Measurements from ENCODE around the gene UBE2D3.
"Not testable (repeated sequence)": the region's sequence is repeated elsewhere in the genome, so short reads cannot be mapped to it uniquely, and the experiment has no call there.

UBE2D3 gene

GRCh38 chr4:102826890-102827673 is at the start of gene UBE2D3:
Gene UBE2D3 (minus strand): TSS chr4:102827551. CDS start chr4:102826508, 1,043 bp downstream.
- DNase-seq: peak; percentile 96 to 97

- DNase-seq: peak in 1 of 2 donors; percentile 9
Measured at GRCh38 chr4:102871772-102872171, 44.4 kb upstream of the UBE2D3 start.

- DNase-seq: no peak
Measured at GRCh38 chr4:102869569-102870197, 42.3 kb upstream of the UBE2D3 start.

DNA sequence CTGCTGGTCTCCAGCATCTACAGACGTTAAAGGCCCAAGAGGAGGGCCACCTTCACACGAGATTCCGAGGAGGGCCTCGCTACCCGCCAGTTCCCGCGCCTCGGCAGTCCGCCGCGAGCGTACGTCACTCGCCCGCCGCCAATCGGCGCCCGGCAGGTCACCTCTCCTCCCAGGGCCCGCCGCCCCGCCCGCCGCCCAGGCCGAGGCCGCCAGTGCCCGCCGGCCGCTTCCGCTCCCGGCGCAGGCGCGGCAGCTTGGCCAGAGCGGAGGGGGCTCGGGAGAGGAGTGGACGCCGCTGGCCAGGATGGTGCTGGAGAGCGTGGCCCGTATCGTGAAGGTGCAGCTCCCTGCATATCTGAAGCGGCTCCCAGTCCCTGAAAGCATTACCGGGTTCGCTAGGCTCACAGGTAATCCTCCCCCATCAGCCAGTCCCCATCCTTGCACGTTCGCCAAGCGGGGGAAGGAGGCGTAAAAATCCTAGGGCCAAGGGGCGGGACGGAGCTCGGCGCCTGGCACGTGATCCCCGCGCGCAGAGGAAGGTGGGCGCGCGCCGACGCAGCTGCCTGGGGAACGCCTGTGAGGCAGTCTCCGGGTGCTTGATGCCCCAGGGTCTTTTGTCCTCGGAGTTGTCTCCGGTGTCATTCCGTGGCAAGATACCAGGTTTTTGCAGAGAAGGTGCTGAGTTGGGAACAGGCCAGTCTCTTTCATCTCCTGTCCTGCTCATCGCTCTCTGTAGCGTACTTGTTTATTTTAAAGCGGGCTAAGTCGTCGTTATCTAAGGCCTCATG is 41.6 kb upstream of the UBE2D3 start, which contains the start of gene CISD2:
TSS of gene CISD2 (plus strand) at position 212 of the 788 bp plus-strand sequence. CDS start at position 305, 93 bp downstream.
- peak; percentile 77 to 87 for DNase-seq

- DNase-seq: no peak
Measured at GRCh38 chr4:102868153-102868780, 40.9 kb upstream of the UBE2D3 start.

DNA sequence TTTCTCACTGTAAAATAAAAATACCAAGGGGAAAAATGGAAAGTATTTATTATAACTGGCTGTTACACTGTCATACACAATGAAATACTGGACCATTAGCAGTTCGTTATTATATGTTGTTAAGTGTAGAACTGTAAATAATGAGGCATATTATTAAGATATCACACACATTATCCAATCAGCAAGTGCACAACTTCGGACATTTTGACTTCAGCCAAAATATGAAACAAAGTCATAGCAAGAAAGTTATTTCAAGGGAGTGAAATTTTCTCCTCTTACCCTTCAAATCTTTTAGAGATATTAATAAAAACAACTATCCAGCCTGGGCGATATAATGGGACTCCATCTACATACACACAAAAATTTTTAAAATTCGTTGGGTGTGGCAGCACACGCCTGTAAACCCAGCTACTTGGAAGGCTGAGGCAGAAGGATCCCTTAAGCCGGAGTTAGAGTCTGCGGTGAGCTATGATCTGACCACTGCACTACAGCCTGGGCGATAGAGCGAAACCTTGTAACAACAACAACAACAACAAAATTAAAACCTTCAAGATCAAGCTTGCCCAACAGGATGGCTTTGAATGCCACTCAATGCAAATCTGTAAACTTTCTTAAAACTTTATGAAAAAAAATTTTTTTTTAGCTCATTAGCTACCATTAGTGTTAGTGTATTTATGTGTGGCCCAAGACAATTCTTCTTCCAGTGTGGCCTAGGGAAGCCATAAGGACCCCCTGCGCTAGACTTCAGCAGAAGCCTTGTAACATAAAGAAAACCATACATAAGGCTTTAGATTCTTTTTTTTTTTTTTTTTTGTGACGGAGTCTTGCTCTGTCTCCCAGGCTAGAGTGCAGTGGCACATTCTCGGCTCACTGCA is 40.2 kb upstream of the UBE2D3 start:
- no peak for DNase-seq

DNA sequence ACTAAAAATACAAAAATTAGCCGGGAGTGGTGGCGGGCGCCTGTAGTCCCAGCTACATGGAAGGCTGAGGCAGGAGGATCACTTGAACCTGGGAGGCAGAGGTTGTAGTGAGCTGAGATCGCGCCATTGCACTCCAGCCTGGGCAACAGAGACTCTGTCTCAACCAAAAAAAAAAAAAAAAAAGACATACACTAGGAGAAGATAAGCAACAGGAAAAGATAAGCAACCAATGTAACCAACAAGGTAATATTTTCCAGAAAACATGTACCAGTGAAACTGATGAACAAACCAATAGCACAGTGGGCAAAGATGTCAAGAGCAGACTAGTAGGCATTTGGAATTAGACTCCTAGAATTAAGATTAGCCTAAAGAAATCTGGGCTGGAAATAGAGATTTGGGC is 38.0 kb upstream of the UBE2D3 start:
- not testable (repeated sequence) for DNase-seq

DNA sequence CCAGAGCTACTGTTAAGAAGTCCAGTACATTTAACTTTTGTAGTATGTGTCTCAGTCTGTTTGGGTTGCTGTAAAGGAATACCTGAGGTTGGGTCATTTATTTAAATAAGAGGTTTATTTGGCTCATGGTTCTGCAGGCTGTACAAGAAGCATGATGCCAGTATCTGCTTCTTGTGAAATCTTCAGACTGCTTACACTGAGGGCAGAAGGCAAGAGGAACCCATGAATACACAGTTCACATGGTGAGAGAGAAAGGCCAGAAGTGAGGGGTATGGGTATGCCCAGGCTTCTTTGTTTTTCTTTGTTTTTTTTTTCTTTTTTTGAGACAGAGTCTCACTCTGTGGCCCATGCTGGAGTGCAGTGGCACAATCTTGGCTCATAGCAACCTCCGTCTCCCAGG is 35.4 kb upstream of the UBE2D3 start:
- no peak for DNase-seq

GRCh38 chr4:102862016-102862415 is 34.7 kb upstream of the UBE2D3 start:
- DNase-seq: peak in 1 of 2 donors; percentile 24

DNA sequence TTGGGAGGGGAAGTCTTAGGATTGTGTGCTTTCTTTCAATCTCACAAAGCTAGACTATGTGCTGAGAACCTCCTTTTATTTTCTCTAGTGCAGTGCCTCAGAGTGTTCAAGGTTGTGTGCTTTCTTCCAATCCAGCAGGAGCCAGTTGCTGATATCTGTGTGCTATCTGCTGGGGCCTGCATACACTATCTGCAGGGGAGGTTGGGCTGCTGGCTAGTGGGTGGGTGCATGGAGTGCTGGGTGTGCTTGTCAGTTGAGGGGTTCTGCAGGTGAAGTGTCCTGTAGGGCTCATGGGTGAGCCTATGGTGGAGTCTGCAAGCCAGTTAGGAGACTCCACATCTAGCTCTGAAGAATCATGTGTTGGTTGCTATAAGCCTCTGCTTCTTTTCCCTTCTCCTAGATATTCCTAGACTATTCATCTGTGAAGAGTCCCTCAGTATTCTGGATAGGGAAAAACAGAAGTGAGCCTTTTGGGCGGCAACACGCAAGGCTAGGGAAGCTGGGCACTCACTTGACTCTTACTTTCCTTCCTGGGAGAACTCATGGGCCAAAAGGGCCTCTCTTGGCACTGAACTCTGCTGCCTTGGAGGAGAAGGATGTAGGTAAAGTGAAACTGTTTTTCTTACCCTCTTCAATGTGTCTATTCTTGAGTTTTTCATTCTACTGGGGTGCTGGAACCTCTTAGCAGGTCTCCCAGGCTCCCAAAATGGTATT is 33.4 kb upstream of the UBE2D3 start:
- DNase-seq: no peak

DNA sequence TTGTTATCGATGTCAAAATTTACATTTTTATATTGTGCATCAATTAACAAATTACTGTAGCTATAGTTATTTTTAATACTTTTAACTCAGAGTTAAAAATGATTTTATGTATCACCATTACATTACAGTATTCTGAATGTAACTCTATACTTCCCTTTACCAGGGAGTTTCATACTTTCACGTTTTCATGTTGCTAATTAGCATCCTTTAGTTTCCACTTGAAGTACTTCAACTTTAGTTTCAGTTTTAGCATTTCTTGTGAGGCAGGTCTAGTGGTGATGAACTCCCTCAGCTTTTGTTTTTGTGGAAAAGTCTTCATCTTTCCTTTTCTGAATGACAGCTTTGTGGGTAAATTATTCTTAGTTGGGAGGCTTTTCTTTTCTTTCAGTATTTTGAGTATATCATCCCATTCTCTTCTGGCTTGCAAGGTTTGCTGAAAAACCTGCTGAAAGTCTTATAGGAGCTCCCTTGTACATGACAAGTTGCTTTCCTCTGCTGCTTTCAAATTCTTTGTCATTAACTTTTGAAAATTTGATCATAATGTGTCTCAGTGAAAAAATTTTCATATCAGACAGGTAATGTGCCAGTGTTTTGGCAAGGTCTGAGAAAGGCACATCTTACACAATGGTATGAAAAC is 31.6 kb upstream of the UBE2D3 start:
- DNase-seq: no peak

DNA sequence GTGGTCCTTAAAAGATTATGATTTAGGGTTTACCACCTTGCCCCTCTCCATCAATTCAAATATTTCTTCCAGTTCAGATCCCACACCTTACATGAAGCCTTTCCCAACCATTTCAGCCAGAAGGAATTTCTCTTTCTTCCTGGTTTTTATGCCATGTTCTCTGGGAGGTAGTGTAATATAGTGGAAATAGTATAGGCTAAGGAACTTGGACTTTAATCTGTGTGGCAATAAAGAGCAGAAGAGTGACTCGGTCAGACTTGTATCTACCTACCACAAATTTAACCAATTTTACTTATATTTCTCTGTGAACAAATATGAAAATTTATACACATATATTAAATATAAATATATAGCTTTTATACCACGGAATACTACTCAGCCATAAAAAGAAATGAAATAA is 23.0 kb upstream of the UBE2D3 start:
- DNase-seq: no peak

GRCh38 chr4:102849579-102850104 is 22.3 kb upstream of the UBE2D3 start:
- DNase-seq: no peak

DNA sequence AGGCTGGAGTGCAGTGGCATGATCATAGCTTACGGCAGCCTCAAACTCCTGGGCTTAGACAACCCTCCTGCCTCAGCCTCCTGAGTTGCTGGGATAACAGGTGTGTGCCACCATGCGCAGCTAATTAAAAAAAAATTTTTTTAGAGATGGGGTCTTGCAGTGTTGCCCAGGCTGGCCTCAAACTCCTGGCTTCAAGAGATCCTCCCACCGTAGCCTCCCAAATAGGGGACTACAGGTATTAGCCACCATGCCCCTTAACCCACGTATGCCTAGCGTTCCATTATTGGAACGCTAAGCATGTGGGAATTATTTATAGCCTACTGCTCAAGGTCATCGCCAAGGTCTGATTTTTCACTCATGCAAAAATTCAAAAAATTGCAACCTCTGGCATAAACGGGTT is 20.3 kb upstream of the UBE2D3 start:
- no peak for DNase-seq

- DNase-seq: no peak
Measured at GRCh38 chr4:102843938-102844337, 16.6 kb upstream of the UBE2D3 start.

DNA sequence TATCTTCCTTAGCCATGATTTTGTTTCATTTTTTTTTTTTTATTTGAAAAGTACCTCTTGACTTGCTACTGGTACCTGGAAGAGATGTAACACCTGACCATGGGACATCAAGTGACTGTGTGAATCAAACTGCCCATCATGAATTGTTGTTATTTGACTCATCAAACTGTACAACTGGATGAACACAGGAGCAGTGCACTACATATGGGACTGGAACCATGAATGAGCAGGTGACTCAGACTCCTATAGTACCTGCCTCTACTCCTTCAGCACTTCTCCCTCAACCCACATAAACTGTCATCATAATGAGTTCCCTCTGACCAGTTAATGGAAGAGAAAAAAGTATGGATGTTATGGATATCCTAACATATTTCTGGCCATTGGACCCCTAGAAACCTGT is 15.9 kb upstream of the UBE2D3 start:
- DNase-seq: no peak

DNA sequence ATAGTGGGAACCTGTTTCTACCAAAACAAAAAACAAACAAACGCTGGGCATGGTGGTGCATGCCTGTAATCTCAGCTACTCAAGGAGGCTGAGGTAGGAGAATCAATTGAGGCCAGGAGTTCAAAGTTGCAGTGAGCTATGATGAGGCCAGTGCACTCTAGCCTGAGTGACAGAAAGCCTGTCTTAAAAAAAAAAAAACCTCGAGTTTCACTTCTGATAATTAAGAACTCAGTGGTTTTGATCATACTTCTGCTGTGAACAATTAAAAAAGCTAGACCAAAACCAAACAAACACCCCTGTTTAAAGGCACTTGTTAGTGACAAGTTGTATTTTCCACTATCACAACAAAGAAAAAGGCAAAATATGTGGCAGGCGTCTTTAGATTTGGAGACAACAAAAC is 15.0 kb upstream of the UBE2D3 start:
- no peak for DNase-seq

GRCh38 chr4:102836596-102836995 is 9.2 kb upstream of the UBE2D3 start:
- DNase-seq: no peak

DNA sequence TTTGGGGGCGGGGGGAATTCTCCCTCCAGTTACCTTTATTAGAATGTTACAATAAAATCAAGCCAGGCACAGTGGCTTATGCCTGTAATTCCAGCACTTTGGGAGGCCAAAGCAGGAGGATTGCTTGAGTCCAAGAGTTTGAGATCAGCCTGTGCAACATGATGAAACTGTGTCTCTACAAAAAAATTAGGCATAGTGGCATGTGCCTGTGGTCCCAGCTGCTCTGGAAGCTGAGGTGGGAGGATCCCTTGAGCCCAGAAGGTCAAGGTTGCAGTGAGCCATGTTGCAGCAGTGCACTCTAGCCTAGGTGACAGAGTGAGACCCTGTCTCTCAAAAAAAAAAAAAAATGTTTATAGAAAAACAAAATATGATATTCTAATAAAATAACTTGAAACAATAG is 5.3 kb upstream of the UBE2D3 start:
- DNase-seq: no peak

- no peak for DNase-seq
Measured at GRCh38 chr4:102832105-102832504, 4.8 kb upstream of the UBE2D3 start.

DNA sequence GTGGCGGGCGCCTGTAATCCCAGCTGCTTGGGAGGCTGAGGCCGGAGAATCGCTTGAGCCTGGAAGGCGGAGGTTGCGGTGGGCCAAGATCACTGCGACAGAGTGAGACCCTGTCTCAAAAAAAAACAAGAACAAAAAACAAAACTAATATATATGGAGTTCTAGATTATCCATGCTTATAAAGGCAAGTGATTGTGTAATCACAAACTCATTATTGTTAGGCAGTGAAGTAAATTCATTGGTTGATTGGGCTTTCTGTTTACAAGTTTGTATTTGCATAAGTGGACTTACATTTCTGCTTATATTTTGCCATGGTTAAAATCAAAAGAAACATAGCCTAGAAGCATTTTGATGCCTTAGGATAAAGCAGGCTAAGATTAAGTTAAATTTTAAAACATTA is 2.5 kb upstream of the UBE2D3 start:
- no peak for DNase-seq
